Heart left ventricle (tissue), 16 donors: ENCODE results near the gene POLD2. TPM values are rescaled to one million over a fixed set of nuclear protein-coding genes. Genes with fewer than 3 reads are reported as not detected.
A peak's percentile ranks its signal among the peaks of the same experiment; 100 is the strongest.

Source experiments
- ATAC-seq, 4 donors: fragments of 200-7000 bp; cut with Tn5 transposase; one replicate each; pipeline ENCODE4 v1.9.1; 2020 to 2022; ENCODE audit warnings: moderate library complexity in 4 of 4, mild to moderate bottlenecking in 3 of 4, moderate number of reproducible peaks in 1 of 4
- DNase-seq, 5 donors: peaks; one replicate each; pipeline ENCODE4 v3.0.0-alpha.2; 2020
- H3K27ac ChIP-seq, 12 donors: fragments of 200-600 bp; sonication (generic) in 4 of 12; one replicate each; pipeline versions ENCODE4 v1.5.0 to v1.8.0; 2016 to 2022; ENCODE audit warnings: mild to moderate bottlenecking in 2 of 12
- H3K27me3 ChIP-seq, 9 donors: fragments of 200-600 bp; sonication (generic) in 2 of 9; one replicate each; pipeline versions ENCODE4 v1.5.1 to v1.8.0; 2016 to 2022; ENCODE audit warnings: mild to moderate bottlenecking in 3 of 9
- H3K36me3 ChIP-seq, 9 donors: fragments of 200-600 bp; sonication (generic) in 2 of 9; one replicate each; pipeline versions ENCODE4 v1.5.0 to v1.8.0; 2018 to 2022; ENCODE audit warnings: mild to moderate bottlenecking in 2 of 9
- H3K4me1 ChIP-seq, 12 donors: fragments of 200-600 bp; sonication (generic) in 4 of 12; one replicate each; pipeline versions ENCODE4 v1.5.0 to v1.8.0; 2016 to 2022; ENCODE audit warnings: mild to moderate bottlenecking in 3 of 12
- H3K4me3 ChIP-seq, 12 donors: fragments of 200-600 bp; sonication (generic) in 4 of 12; one replicate each; pipeline versions ENCODE4 v1.5.0 to v1.8.0; 2017 to 2022; ENCODE audit warnings: mild to moderate bottlenecking in 9 of 12, moderate library complexity in 4 of 12
- H3K9me3 ChIP-seq, 12 donors: fragments of 200-600 bp; sonication (generic) in 4 of 12; one replicate each; pipeline versions ENCODE4 v1.5.0 to v1.8.0; 2016 to 2022; ENCODE audit warnings: mild to moderate bottlenecking in 1 of 12
- POLR2A ChIP-seq, 2 donors: fragments of 450-650 bp; IDR thresholded peaks; one replicate each; pipeline ENCODE4 v1.6.1; 2017; ENCODE audit warnings: antibody characterized with exemption in 2 of 2, mild to moderate bottlenecking in 2 of 2, moderate library complexity in 2 of 2
- WGBS, 4 donors: extraction: QIAGEN DNeasy Blood & Tissue Kit in 2 of 4; methylation state at CpG; one replicate each; pipeline versions ENCODE4 v1.1.5 to v1.1.7; 2013 to 2018; 5-methylcytosine and 5-hydroxymethylcytosine counted together
- intact Hi-C, 10 donors: fragments of 100-400 bp; cut with DNase I; formaldehyde crosslinking; loops; one replicate each; pipeline versions ENCODE4 v1.11.1 to v1.14.2; 2022
- polyA plus RNA-seq, 2 donors: library from polyadenylated mRNA; stranded (reverse); fragments of 200-250 nt; gene quantifications; one replicate each; pipeline ENCODE4 v1.2.3, GENCODE V29; 2013
- total RNA-seq, 9 donors: library from RNA; depleted of rRNA in 2 of 9; stranded (reverse); fragments of >200 nt in 2 of 9; fragmentation: NEBNext Ultra II Directional in 3 of 9; extraction: Animal tissue kit (Norgen Biotek cat#: 25700) in 3 of 9; gene quantifications; one replicate each; pipeline versions ENCODE4 v1.1.0 to v1.2.4, GENCODE V29; 2016 to 2023
- TF ChIP-seq, protein P1 (sequence below), 12 donors: fragments of 200-600 bp; sonication (generic) in 4 of 12; IDR thresholded peaks; one replicate each; pipeline versions ENCODE4 v1.5.0 to v1.8.0; 2018 to 2022; ENCODE audit warnings: antibody characterized with exemption in 12 of 12, mild to moderate bottlenecking in 5 of 12
- donor health status: ischemic (EF 13 %, LVEDD 7.1; RV severe dilation, severe dysfunction).
- donor health status: healthy with polysubstance abuse.
- donor health status: DM: no; HTN: yes; CAD: no.
- donor health status: DM: no; HTN: no; CAD: no.
- donor health status: ischemic (EF 25% LVEDD 6.9; RV normal size, moderate dysfunction).
- donor health status: ischemic (EF 25% LVEDD 5.7; RV mildly dilated, moderate dysfunction).
- donor health status: healthy.
- donor health status: DM: yes; HTN: yes; CAD: no.
- donor health status: ischemic (EF 35%, LVEDD 5.7; RV mildly dilated, moderate dysfunction).
- donor health status: nonischemic (EF 11% LVEDD 7.7; RV severe dilation, severe dysfunction).
- donor health status: DM: yes; HTN: yes; CAD: no.
- donor health status: PGD.
- donor health status: ischemic (EF 29% LVEDD 5.4; RV normal size, mild dysfunction).
- donor health status: nonischemic (EF 23%, LVEDD 6.1; RV moderate dilation, normal function).

POLD2 gene
- total and polyA plus RNA-seq, 11 donors = 67.0 to 176 (median 89.2) TPM

DNA sequence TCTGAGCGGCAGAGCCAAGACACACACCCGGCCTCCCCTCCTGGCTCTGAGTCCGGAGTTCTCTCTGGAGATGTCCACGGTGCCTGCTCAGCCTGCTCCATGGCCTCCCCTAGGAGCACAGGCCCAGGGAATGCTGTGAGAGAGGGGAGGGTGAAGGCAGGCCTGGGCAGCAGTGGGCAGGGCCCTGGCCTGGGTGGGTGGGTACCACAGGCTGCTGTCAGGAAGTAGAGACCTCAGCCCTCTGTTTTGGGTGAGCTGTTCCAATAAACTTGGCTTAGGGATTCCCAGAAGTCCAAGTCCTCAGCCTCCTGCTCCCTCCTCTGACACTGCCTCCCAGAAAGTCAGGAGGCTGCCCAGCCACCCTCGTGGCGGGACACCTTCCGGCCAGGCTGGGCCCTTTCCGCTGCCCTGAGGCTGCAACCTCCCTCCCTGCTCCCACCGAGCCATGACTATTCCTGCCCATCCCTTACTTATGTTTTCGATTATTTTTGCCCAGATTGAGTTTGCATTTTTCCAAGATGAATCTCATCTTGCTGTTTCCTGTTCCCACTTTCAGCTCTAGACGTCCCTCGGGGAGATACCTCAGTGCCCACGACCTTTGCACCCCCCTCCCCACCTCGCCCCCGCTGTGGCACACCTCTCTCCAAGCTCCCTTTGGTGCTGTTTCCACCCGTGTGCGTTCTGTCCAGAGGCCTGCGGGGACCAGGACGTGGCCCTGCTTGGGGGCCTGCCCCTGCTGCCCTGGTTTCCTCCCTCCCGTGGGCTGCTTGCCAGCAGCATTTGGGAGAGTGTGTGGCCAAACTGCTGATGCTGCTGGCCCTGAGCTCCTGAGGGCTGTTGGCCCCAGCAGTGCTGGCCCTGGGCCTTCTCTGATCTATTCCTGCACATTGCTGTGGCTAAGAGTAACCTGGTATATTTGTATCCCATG, 35.2 kb downstream of the POLD2 start:
- Histone ChIP-seq H3K9me3 (no peaks in the 10 kb centered on the region), H3K36me3 (no peaks in the 10 kb centered on the region), H3K27me3 (no peaks in the 10 kb centered on the region), H3K4me3 (no peak overlapping the region), H3K27ac (peak overlapping the region; percentile 51 to 92 (median 78)), H3K4me1 (peaks cover 0 to 37% (median 6%) of the 10 kb centered on the region in 12 donors)
- ATAC-seq (peak; percentile 43 to 83 (median 68)), DNase-seq (peak; percentile 51 to 88 (median 74))
- TF ChIP-seq POLR2A (IDR thresholded peaks at IDR 0.05) = no peak
- TF ChIP-seq, protein P1, sequence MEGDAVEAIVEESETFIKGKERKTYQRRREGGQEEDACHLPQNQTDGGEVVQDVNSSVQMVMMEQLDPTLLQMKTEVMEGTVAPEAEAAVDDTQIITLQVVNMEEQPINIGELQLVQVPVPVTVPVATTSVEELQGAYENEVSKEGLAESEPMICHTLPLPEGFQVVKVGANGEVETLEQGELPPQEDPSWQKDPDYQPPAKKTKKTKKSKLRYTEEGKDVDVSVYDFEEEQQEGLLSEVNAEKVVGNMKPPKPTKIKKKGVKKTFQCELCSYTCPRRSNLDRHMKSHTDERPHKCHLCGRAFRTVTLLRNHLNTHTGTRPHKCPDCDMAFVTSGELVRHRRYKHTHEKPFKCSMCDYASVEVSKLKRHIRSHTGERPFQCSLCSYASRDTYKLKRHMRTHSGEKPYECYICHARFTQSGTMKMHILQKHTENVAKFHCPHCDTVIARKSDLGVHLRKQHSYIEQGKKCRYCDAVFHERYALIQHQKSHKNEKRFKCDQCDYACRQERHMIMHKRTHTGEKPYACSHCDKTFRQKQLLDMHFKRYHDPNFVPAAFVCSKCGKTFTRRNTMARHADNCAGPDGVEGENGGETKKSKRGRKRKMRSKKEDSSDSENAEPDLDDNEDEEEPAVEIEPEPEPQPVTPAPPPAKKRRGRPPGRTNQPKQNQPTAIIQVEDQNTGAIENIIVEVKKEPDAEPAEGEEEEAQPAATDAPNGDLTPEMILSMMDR (IDR thresholded peaks at IDR 0.05) = no peak
- 48 to 62% (median 54%) methylated on average over 20 of the region's 20 CpGs for WGBS, 4 donors
- intact Hi-C loops = no loop called here

- no peak for TF ChIP-seq POLR2A (IDR thresholded peaks at IDR 0.05)
- TF ChIP-seq, protein P1 (IDR thresholded peaks at IDR 0.05) = no peak
- WGBS, 4 donors = 93 to 97% (median 97%) methylated on average over 3 of the region's 3 CpGs
- Histone ChIP-seq H3K27me3 (no peaks in the 10 kb centered on the region), H3K4me1 (peaks cover 0 to 38% (median 11%) of the 10 kb centered on the region in 12 donors), H3K4me3 (no peak overlapping the region), H3K27ac (peak overlapping the region in 6 of 12 donors; percentile 60 to 92 (median 81)), H3K36me3 (no peaks in the 10 kb centered on the region), H3K9me3 (no peaks in the 10 kb centered on the region)
- peak in 1 of 5 donors; percentile 10 for DNase-seq
- ATAC-seq = no peak
- intact Hi-C loops = no loop called here
Measured at GRCh38 chr7:44086627-44087026, 36.7 kb downstream of the POLD2 start.

DNA sequence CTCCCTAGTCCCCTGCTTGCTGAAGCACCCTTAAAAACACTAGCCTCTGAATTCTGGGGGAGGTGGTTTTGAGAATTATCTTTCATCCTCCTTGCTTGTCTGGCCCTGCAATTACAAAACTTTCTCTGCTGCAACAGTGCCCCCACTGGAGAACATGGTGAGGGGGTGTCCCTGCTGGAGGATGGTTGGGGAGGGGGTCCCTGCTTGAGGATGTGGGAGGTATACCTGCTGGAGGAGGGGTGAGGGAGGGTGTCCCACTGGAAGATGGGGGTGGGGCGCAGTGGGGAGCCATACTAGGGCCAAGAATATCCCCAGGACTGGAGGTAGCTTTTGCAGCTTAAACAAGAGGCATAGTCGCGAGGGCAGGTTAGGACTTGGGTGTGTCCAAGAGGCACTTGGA, 37.8 kb downstream of the POLD2 start:
- H3K27ac ChIP-seq = peak overlapping the region in 1 of 12 donors; percentile 52
- H3K4me3 ChIP-seq = no peak overlapping the region
- no peak for TF ChIP-seq POLR2A (IDR thresholded peaks at IDR 0.05)
- TF ChIP-seq, protein P1 (IDR thresholded peaks at IDR 0.05) = peak in 1 of 12 donors; percentile 8
- ATAC-seq = no peak
- no peaks in the 10 kb centered on the region for H3K9me3 ChIP-seq
- no peaks in the 10 kb centered on the region for H3K27me3 ChIP-seq
- H3K4me1 ChIP-seq = peaks cover 0 to 49% (median 19%) of the 10 kb centered on the region in 12 donors
- intact Hi-C loops = no loop called here
- 82 to 93% (median 89%) methylated on average over 3 of the region's 3 CpGs for WGBS, 4 donors
- peak in 1 of 5 donors; percentile 22 for DNase-seq
- H3K36me3 ChIP-seq = peaks cover 0 to 6% (median 1%) of the 10 kb centered on the region in 9 donors

DNA sequence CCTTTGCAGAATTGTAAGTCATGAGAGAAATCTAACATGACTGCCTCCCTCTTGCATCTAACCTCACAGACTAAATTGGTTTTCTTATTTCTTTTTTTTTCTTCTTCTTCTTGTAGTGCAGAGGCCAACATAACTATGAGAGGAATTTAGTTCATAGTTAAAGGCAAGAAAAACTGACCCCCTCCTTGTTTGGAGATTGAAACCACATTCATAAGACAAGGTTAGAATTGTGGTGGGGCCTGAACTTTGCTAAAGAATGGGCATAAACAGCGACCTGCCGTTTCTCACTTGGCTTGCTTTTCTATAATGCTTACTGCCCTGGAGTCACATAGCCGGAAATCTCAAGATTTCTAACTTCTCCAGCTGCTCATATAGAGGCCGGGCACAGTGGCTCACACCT, 38.6 kb downstream of the POLD2 start:
- 81 to 94% (median 88%) methylated on average over 4 of the region's 4 CpGs for WGBS, 4 donors
- peak overlapping the region in 2 of 12 donors; percentile 5 to 54 for H3K27ac ChIP-seq

More for the DNA sequence above, 38.6 kb downstream of the POLD2 start:
- no peak overlapping the region for H3K4me3 ChIP-seq
- no peaks in the 10 kb centered on the region for H3K9me3 ChIP-seq
- H3K27me3 ChIP-seq = no peaks in the 10 kb centered on the region
- peaks cover 0 to 14% (median 10%) of the 10 kb centered on the region in 9 donors for H3K36me3 ChIP-seq
- peaks cover 0 to 49% (median 21%) of the 10 kb centered on the region in 12 donors for H3K4me1 ChIP-seq
- ATAC-seq (no peak), DNase-seq (peak in 1 of 5 donors; percentile 8)
- intact Hi-C loops = loop anchor here in 4 of 10 donors (5.0 kb wide), 3 partner anchors 37 to 118 kb away; partner anchors contain the start of genes POLD2 (in 4 of the 4) and YKT6 (in 1 of the 4)
- TF ChIP-seq, protein P1 (IDR thresholded peaks at IDR 0.05) = no peak
- TF ChIP-seq POLR2A (IDR thresholded peaks at IDR 0.05) = no peak
